Central memory CD8-positive, alpha-beta T cell (primary cell): Measurements from ENCODE around the gene DOK3.

Source experiments
- ATAC-seq: fragments of 150-1000 bp; cut with Tn5 transposase; replicated peaks from 2 replicates; pipeline ENCODE4 v1.10.0; 2022; ENCODE audit warnings: mild to moderate bottlenecking, moderate FRiP score, moderate number of reproducible peaks; ENCODE audit not compliant: poor library complexity, severe bottlenecking; ENCODE audit errors: extremely low read depth
- DNase-seq, 2 donors: peaks; one replicate each; pipeline ENCODE4 v3.0.0; 2021; ENCODE audit warnings: low spot score in 2 of 2
- H3K27ac Mint-ChIP-seq: one replicate; pipeline ENCODE4 v1.8.0; 2022; ENCODE audit warnings: low read depth, mild to moderate bottlenecking, moderate library complexity, mixed read lengths
- H3K27me3 Mint-ChIP-seq: one replicate; pipeline ENCODE4 v1.8.0; 2022; ENCODE audit warnings: mixed read lengths
- H3K36me3 Mint-ChIP-seq: one replicate; pipeline ENCODE4 v1.8.0; 2022; ENCODE audit warnings: mild to moderate bottlenecking, moderate library complexity, mixed read lengths; ENCODE audit not compliant: insufficient read depth
- H3K4me1 Mint-ChIP-seq: one replicate; pipeline ENCODE4 v1.8.0; 2022; ENCODE audit warnings: mixed read lengths
- H3K4me3 Mint-ChIP-seq: one replicate; pipeline ENCODE4 v1.8.0; 2022; ENCODE audit warnings: mild to moderate bottlenecking, moderate library complexity, mixed read lengths
- H3K9me3 Mint-ChIP-seq: one replicate; pipeline ENCODE4 v1.8.0; 2022; ENCODE audit warnings: mixed read lengths

DOK3 gene

GRCh38 chr5:177478711-177479646 is 30.6 kb downstream of the DOK3 start:
- H3K36me3 Mint-ChIP-seq, result peaks cover 11% of the 10 kb centered on the region
- ATAC-seq, result peak; percentile 74
- H3K27ac Mint-ChIP-seq, result peak overlapping the region; percentile 70
- DNase-seq, result no peak
- H3K9me3 Mint-ChIP-seq, result no peaks in the 10 kb centered on the region
- H3K4me1 Mint-ChIP-seq, result peaks cover 41% of the 10 kb centered on the region
- no peak overlapping the region for H3K4me3 Mint-ChIP-seq
- H3K27me3 Mint-ChIP-seq, result peaks cover 7% of the 10 kb centered on the region

- Mint-ChIP-seq H3K4me3 (no peak overlapping the region), H3K4me1 (peaks cover 44% of the 10 kb centered on the region), H3K36me3 (peaks cover 11% of the 10 kb centered on the region), H3K9me3 (no peaks in the 10 kb centered on the region), H3K27me3 (peaks cover 9% of the 10 kb centered on the region), H3K27ac (peak overlapping the region; percentile 70)
- DNase-seq (no peak), ATAC-seq (no peak)
Observed at GRCh38 chr5:177477701-177478477, 31.7 kb downstream of the DOK3 start.

GRCh38 chr5:177476531-177477233 is 32.9 kb downstream of the DOK3 start:
- Mint-ChIP-seq H3K4me1 (peaks cover 51% of the 10 kb centered on the region), H3K9me3 (no peaks in the 10 kb centered on the region), H3K27ac (no peak overlapping the region), H3K36me3 (peaks cover 13% of the 10 kb centered on the region), H3K4me3 (no peak overlapping the region), H3K27me3 (peaks cover 9% of the 10 kb centered on the region)
- DNase-seq (no peak), ATAC-seq (no peak)

- H3K9me3 Mint-ChIP-seq, result no peaks in the 10 kb centered on the region
- peaks cover 11% of the 10 kb centered on the region for H3K36me3 Mint-ChIP-seq
- H3K27ac Mint-ChIP-seq, result peak overlapping the region; percentile 63
- peak overlapping the region; percentile 89 for H3K4me3 Mint-ChIP-seq
- no peak for DNase-seq
- ATAC-seq, result no peak
- peaks cover 9% of the 10 kb centered on the region for H3K27me3 Mint-ChIP-seq
- peaks cover 57% of the 10 kb centered on the region for H3K4me1 Mint-ChIP-seq
Observed at GRCh38 chr5:177475563-177476427, 33.8 kb downstream of the DOK3 start.

GRCh38 chr5:177474846-177475562 is 34.6 kb downstream of the DOK3 start:
- Mint-ChIP-seq H3K4me3 (peak overlapping the region; percentile 89), H3K27ac (peak overlapping the region; percentile 63), H3K4me1 (peaks cover 63% of the 10 kb centered on the region), H3K9me3 (no peaks in the 10 kb centered on the region), H3K27me3 (peaks cover 9% of the 10 kb centered on the region), H3K36me3 (peaks cover 11% of the 10 kb centered on the region)
- DNase-seq (no peak), ATAC-seq (no peak)

- DNase-seq, result no peak
- H3K27ac Mint-ChIP-seq, result peak overlapping the region; percentile 77
- H3K4me3 Mint-ChIP-seq, result peak overlapping the region; percentile 89
- ATAC-seq, result no peak
- no peaks in the 10 kb centered on the region for H3K9me3 Mint-ChIP-seq
- H3K4me1 Mint-ChIP-seq, result peaks cover 64% of the 10 kb centered on the region
- peaks cover 9% of the 10 kb centered on the region for H3K27me3 Mint-ChIP-seq
- peaks cover 9% of the 10 kb centered on the region for H3K36me3 Mint-ChIP-seq
Observed at GRCh38 chr5:177474002-177474476, 35.6 kb downstream of the DOK3 start.

GRCh38 chr5:177473443-177474001 is 36.1 kb downstream of the DOK3 start, which contains the start of gene DBN1:
Gene DBN1 (minus strand): TSS chr5:177473634. CDS start chr5:177473521, 113 bp downstream.
- ATAC-seq (peak; percentile 29), DNase-seq (no peak)
- Mint-ChIP-seq H3K4me1 (peaks cover 62% of the 10 kb centered on the region), H3K27ac (peak within 1 kb of the TSS; percentile 77), H3K36me3 (peaks cover 9% of the 10 kb centered on the region), H3K27me3 (peaks cover 9% of the 10 kb centered on the region), H3K9me3 (no peaks in the 10 kb centered on the region), H3K4me3 (peak within 1 kb of the TSS; percentile 89)

- ATAC-seq (peak; percentile 24), DNase-seq (peak in 1 of 2 donors; percentile 45)
- peaks cover 9% of the 10 kb centered on the region for H3K36me3 Mint-ChIP-seq
- H3K27ac Mint-ChIP-seq, result no peak overlapping the region
- no peaks in the 10 kb centered on the region for H3K9me3 Mint-ChIP-seq
- peaks cover 9% of the 10 kb centered on the region for H3K27me3 Mint-ChIP-seq
- H3K4me3 Mint-ChIP-seq, result peak overlapping the region; percentile 89
- peaks cover 61% of the 10 kb centered on the region for H3K4me1 Mint-ChIP-seq
Observed at GRCh38 chr5:177472460-177473442, 36.9 kb downstream of the DOK3 start.

GRCh38 chr5:177471610-177472356 is 37.8 kb downstream of the DOK3 start:
- Mint-ChIP-seq H3K4me1 (peaks cover 61% of the 10 kb centered on the region), H3K27me3 (peaks cover 9% of the 10 kb centered on the region), H3K9me3 (no peaks in the 10 kb centered on the region), H3K27ac (no peak overlapping the region), H3K4me3 (peak overlapping the region; percentile 59), H3K36me3 (peaks cover 10% of the 10 kb centered on the region)
- peak in 1 of 2 donors; percentile 37 for DNase-seq
- ATAC-seq, result peak; percentile 70
